Measurements from ENCODE around the gene CTNNA2.

The CTNNA2 gene

DNA sequence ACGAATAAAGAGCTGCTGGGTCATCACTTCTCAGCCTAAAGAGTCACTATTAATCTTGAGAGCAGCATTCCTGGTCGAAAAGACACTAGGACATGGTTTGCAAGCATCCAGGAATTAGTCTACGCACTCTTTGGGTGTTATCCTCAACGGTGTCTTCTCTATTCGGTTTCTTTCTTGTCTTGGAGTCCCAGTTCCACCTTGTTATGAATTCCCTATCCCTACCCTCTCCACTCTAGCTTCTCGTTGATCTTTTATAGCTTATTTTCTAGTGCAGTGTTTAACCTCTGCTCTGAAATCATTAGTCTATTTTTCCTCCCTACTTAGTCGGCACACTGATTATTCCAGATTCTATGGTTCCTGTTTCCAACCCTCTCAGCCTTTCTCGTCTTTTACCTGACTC, 949.8 kb downstream of the CTNNA2 start:
- H3K9ac ChIP-seq (ENCODE audit: low read length) = no peak overlapping the region
- H3K27me3 ChIP-seq (ENCODE audit: control insufficient read depth, insufficient read depth, low read length) = no peaks in the 10 kb centered on the region
- no peak overlapping the region for H3K4me3 ChIP-seq (ENCODE audit: low read length)
- H3K9me3 ChIP-seq (ENCODE audit: control insufficient read depth, low read length) = no peaks in the 10 kb centered on the region
- no peaks in the 10 kb centered on the region for H3K4me1 ChIP-seq (ENCODE audit: control insufficient read depth, insufficient read depth, low read length)
- H3K36me3 ChIP-seq (ENCODE audit: control insufficient read depth, insufficient read depth, low read length) = no peaks in the 10 kb centered on the region

DNA sequence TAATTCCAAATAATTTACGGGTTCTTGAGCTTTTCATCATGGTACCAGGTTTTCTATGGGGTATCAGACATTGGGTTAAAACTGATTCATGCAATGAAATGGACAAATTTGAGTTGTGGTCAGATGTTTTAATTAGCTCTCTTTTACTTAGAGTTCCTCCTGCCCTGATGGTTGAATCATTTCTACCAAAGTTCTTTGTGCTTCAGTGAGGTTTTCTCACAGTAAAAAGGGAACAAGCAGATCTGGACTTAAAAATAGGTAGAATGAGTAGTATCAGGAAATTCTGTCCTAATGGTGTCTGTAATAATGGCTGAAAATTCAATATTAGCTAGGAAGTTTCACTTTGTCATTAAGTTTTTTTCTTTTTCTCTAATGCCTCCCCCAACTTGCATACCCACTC, 951.4 kb downstream of the CTNNA2 start:
- H3K4me3 ChIP-seq (ENCODE audit: low read length) = no peak overlapping the region
- no peaks in the 10 kb centered on the region for H3K4me1 ChIP-seq (ENCODE audit: control insufficient read depth, insufficient read depth, low read length)
- H3K9ac ChIP-seq (ENCODE audit: low read length) = no peak overlapping the region
- no peaks in the 10 kb centered on the region for H3K27me3 ChIP-seq (ENCODE audit: control insufficient read depth, insufficient read depth, low read length)
- H3K9me3 ChIP-seq (ENCODE audit: control insufficient read depth, low read length) = no peaks in the 10 kb centered on the region
- no peaks in the 10 kb centered on the region for H3K36me3 ChIP-seq (ENCODE audit: control insufficient read depth, insufficient read depth, low read length)

DNA sequence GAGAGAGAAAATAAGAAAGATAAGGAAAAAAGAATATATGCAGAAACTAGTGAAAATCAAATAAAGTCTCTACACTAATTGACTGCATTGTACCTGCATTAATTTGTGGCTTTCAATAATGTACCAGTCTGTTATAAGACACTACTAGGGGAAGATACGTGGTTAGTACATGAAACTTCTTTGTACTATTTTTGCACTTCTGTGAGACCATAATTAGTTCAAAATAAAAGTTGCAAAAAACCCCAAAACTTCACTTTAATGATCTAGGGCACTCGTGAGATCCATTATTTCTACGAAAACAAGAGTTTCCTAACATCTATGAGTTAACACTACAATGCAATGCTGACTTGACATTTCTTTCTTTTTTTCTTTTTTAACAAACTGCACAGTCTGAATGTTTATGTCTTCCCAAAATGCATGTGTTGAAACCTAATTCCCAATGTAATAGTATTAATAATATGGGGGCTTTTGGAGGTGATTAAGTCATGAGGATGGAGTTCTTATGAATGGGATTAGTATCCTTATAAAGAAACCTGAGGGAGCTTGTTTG, 954.5 kb downstream of the CTNNA2 start:
- Histone ChIP-seq H3K9me3 (ENCODE audit: control insufficient read depth, low read length) (no peaks in the 10 kb centered on the region), H3K9ac (ENCODE audit: low read length) (no peak overlapping the region), H3K27me3 (ENCODE audit: control insufficient read depth, insufficient read depth, low read length) (no peaks in the 10 kb centered on the region), H3K4me1 (ENCODE audit: control insufficient read depth, insufficient read depth, low read length) (no peaks in the 10 kb centered on the region), H3K4me3 (ENCODE audit: low read length) (no peak overlapping the region), H3K36me3 (ENCODE audit: control insufficient read depth, insufficient read depth, low read length) (no peaks in the 10 kb centered on the region)

DNA sequence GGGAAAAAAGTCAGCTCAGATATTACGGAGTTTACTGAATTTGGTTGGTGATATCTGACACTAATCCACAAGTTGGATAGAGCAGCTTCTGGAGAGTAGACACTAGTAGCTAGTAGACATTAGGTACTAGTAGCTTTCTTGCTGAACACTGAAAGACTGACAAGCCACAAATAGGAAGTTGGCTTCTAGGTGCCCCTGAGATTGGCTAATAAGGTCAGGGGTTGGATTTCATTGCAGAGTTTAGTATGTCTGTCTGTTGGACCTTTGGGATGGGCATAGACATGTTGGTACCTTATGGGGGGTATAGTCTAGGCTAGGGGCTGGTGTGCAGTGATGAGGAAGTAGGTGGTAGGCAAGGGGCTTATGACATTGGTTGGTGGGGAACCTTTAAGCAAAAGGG, 956.6 kb downstream of the CTNNA2 start:
- H3K4me1 ChIP-seq (ENCODE audit: control insufficient read depth, insufficient read depth, low read length) = no peaks in the 10 kb centered on the region
- no peaks in the 10 kb centered on the region for H3K36me3 ChIP-seq (ENCODE audit: control insufficient read depth, insufficient read depth, low read length)
- no peaks in the 10 kb centered on the region for H3K9me3 ChIP-seq (ENCODE audit: control insufficient read depth, low read length)

DNA sequence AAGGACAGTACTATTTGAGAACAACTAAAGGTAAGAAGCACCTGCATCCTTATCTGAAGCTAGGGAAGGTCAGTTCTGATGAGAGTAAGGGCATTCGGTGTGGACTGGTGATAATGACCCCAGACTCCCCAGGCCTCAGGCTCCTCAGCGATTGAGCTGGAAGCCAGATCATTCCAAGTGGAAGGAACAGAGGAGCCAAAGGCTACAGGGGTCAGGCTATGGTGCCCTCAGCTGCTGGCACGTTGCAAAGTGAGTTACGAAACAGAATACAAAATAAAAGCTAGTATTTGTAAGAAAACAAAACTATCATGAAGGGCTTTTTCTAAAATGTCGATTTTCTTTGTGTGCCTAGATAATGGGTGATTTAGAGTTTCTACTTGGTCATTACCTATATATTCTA, 960.2 kb downstream of the CTNNA2 start:
- Histone ChIP-seq H3K4me3 (ENCODE audit: low read length) (no peak overlapping the region), H3K9me3 (ENCODE audit: control insufficient read depth, low read length) (no peaks in the 10 kb centered on the region), H3K4me1 (ENCODE audit: control insufficient read depth, insufficient read depth, low read length) (no peaks in the 10 kb centered on the region), H3K36me3 (ENCODE audit: control insufficient read depth, insufficient read depth, low read length) (no peaks in the 10 kb centered on the region), H3K27me3 (ENCODE audit: control insufficient read depth, insufficient read depth, low read length) (no peaks in the 10 kb centered on the region), H3K9ac (ENCODE audit: low read length) (no peak overlapping the region)

More for the DNA sequence above, 956.6 kb downstream of the CTNNA2 start:
- Histone ChIP-seq H3K4me3 (ENCODE audit: low read length) (no peak overlapping the region), H3K9ac (ENCODE audit: low read length) (no peak overlapping the region), H3K27me3 (ENCODE audit: control insufficient read depth, insufficient read depth, low read length) (no peaks in the 10 kb centered on the region)

DNA sequence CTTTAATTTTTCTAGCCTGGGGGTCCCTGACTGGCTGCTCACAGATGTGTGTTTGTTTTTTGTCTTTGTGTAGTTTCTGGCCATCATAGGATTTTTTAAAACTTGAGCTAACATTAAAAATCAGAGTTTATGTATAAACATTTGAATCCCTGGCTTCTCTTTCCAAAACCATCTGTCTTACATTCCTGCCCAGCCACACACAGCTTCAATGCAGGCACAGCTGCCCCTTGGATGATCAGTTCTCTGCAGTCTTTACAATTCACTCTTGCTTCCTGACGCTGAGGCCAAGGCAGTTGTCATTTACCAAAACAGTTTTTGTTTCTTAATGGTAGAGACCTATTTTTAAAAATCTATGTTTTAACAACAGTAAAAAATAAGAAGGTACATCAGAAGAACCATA, 960.9 kb downstream of the CTNNA2 start:
- no peaks in the 10 kb centered on the region for H3K27me3 ChIP-seq (ENCODE audit: control insufficient read depth, insufficient read depth, low read length)
- no peaks in the 10 kb centered on the region for H3K36me3 ChIP-seq (ENCODE audit: control insufficient read depth, insufficient read depth, low read length)
- H3K4me1 ChIP-seq (ENCODE audit: control insufficient read depth, insufficient read depth, low read length) = no peaks in the 10 kb centered on the region
- no peak overlapping the region for H3K9ac ChIP-seq (ENCODE audit: low read length)
- H3K9me3 ChIP-seq (ENCODE audit: control insufficient read depth, low read length) = no peaks in the 10 kb centered on the region
- no peak overlapping the region for H3K4me3 ChIP-seq (ENCODE audit: low read length)

DNA sequence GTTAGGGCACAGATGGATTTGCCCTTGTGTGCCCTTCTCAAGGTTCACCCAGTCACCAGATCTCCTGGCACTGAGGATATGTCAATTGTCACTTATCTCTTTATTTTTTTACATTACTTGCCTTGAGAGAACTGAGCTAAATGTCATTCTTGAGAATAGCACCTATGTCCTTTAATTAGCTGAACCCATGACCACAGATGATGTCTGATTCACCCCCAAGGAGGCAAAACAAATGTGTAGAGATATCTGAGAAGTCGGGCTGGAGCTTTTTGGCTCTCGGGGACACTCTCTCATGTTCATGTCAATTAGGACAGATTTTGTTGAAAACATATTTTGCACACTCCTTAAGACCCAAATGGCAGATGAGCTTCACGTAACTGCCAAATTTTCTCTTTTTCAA, 963.1 kb downstream of the CTNNA2 start:
- Histone ChIP-seq H3K9me3 (ENCODE audit: control insufficient read depth, low read length) (no peaks in the 10 kb centered on the region), H3K27me3 (ENCODE audit: control insufficient read depth, insufficient read depth, low read length) (no peaks in the 10 kb centered on the region), H3K36me3 (ENCODE audit: control insufficient read depth, insufficient read depth, low read length) (no peaks in the 10 kb centered on the region), H3K4me1 (ENCODE audit: control insufficient read depth, insufficient read depth, low read length) (no peaks in the 10 kb centered on the region), H3K9ac (ENCODE audit: low read length) (no peak overlapping the region), H3K4me3 (ENCODE audit: low read length) (no peak overlapping the region)

DNA sequence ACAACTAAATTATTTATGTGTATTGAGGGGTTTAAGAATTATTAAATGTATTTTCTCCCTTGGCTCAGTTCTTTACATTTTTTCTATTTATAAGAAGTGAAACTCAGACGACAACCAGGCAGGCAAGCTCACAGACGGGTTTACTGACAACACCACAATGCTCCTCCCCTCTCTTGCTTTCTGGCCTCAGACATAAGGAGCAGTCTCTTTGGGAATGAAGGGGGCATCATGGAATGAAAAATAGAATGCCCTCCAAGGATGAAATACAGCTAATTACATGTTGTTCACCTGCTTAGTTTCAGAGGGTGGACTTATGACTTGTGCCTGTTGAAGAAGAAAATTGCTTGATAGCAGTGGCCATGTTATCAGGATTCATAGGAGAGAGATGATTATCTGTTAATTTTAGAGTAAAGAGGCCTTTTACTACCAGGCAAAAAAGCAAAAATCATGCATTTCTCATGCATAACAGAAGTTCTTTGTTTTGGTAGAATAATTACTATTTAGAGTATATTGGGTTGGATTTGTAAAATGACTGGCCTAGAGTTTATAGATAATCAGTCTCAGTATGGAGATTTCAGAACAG, 963.8 kb downstream of the CTNNA2 start:
- Histone ChIP-seq H3K9me3 (ENCODE audit: control insufficient read depth, low read length) (no peaks in the 10 kb centered on the region), H3K4me3 (ENCODE audit: low read length) (no peak overlapping the region), H3K27me3 (ENCODE audit: control insufficient read depth, insufficient read depth, low read length) (no peaks in the 10 kb centered on the region), H3K4me1 (ENCODE audit: control insufficient read depth, insufficient read depth, low read length) (no peaks in the 10 kb centered on the region), H3K36me3 (ENCODE audit: control insufficient read depth, insufficient read depth, low read length) (no peaks in the 10 kb centered on the region), H3K9ac (ENCODE audit: low read length) (no peak overlapping the region)

DNA sequence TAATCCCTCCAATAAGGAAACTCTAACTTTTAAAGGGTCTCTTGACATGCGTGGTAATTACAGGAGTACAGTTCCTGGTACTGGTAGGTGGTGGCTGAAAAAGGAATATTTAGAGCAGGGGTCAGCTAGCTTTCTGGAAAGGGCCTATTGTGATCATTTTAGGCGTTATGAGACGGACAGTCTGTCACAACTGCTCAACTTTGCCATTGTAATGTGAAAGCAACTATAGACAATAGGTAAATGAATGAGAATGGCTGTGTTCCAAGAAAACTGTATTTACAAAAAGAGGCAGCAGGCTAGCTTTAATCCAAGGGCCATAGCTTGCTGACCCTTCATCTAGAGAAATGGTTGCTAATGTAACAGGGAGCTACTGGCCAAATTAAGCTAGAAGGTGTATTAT, 969.4 kb downstream of the CTNNA2 start:
- Histone ChIP-seq H3K36me3 (ENCODE audit: control insufficient read depth, insufficient read depth, low read length) (no peaks in the 10 kb centered on the region), H3K27me3 (ENCODE audit: control insufficient read depth, insufficient read depth, low read length) (no peaks in the 10 kb centered on the region), H3K4me3 (ENCODE audit: low read length) (no peak overlapping the region), H3K9me3 (ENCODE audit: control insufficient read depth, low read length) (no peaks in the 10 kb centered on the region), H3K4me1 (ENCODE audit: control insufficient read depth, insufficient read depth, low read length) (no peaks in the 10 kb centered on the region), H3K9ac (ENCODE audit: low read length) (no peak overlapping the region)

DNA sequence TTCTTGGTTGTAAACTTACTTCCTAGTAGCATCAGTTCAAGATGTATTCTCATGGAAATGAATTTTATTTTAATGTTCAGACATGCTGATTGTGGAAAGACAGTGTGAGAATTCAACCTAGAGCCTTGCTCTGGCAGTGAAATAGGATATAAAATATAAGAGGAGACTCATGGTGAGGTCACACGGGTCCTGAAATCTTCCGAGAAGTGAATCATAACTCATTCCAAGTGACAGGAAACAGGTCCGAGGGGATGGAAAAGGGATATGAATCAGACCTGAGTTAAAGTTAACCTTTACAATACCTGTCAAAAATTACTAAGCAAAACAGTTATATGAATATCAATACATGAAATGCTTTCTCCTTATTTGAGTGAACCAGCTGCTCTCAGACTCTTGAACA, 976.9 kb downstream of the CTNNA2 start:
- H3K9ac ChIP-seq (ENCODE audit: low read length) = no peak overlapping the region
- no peaks in the 10 kb centered on the region for H3K36me3 ChIP-seq (ENCODE audit: control insufficient read depth, insufficient read depth, low read length)
- no peaks in the 10 kb centered on the region for H3K4me1 ChIP-seq (ENCODE audit: control insufficient read depth, insufficient read depth, low read length)
- no peaks in the 10 kb centered on the region for H3K27me3 ChIP-seq (ENCODE audit: control insufficient read depth, insufficient read depth, low read length)
- H3K4me3 ChIP-seq (ENCODE audit: low read length) = no peak overlapping the region
- no peaks in the 10 kb centered on the region for H3K9me3 ChIP-seq (ENCODE audit: control insufficient read depth, low read length)

DNA sequence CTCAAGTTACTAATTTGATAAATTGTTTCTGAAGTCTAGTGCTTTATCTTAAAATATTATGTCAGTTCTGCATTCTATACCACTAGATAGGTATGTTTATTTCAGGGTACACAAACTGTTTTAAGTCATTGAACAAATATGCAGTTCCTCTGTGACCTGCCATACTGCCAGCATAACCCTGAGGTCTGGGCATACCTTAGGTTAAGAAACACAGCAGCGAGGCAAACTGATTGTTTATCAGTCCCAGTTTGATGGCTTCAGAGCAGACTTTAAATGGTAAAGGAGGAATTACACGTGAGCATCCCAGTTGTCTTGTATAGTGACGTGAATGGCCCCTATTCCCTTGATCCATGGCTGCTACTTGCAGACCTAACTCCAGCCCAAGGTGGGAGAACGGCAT, 978.1 kb downstream of the CTNNA2 start:
- Histone ChIP-seq H3K36me3 (ENCODE audit: control insufficient read depth, insufficient read depth, low read length) (no peaks in the 10 kb centered on the region), H3K9me3 (ENCODE audit: control insufficient read depth, low read length) (no peaks in the 10 kb centered on the region), H3K4me1 (ENCODE audit: control insufficient read depth, insufficient read depth, low read length) (no peaks in the 10 kb centered on the region), H3K4me3 (ENCODE audit: low read length) (no peak overlapping the region), H3K9ac (ENCODE audit: low read length) (no peak overlapping the region), H3K27me3 (ENCODE audit: control insufficient read depth, insufficient read depth, low read length) (no peaks in the 10 kb centered on the region)

DNA sequence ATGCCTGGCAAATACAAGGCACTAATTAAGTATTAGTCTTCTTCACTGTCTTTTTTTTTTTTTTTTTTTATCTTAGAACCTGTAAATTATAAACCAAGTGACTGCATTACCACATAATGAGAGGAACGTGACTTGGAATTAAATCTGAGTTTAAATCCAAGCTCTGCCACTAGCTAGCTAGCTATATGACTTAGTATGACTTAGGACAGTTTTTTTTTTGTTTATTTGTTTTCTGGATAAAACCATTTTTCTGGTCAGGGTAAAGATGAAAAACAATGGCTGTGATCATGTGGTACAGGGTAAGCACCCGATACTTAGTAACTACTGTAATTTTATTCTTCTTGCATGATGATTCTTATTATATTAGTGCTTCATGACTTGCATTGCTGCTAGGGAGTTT, 983.5 kb downstream of the CTNNA2 start:
- no peaks in the 10 kb centered on the region for H3K4me1 ChIP-seq (ENCODE audit: control insufficient read depth, insufficient read depth, low read length)
- H3K9ac ChIP-seq (ENCODE audit: low read length) = no peak overlapping the region
- H3K9me3 ChIP-seq (ENCODE audit: control insufficient read depth, low read length) = no peaks in the 10 kb centered on the region
- no peak overlapping the region for H3K4me3 ChIP-seq (ENCODE audit: low read length)
- no peaks in the 10 kb centered on the region for H3K36me3 ChIP-seq (ENCODE audit: control insufficient read depth, insufficient read depth, low read length)
- no peaks in the 10 kb centered on the region for H3K27me3 ChIP-seq (ENCODE audit: control insufficient read depth, insufficient read depth, low read length)

DNA sequence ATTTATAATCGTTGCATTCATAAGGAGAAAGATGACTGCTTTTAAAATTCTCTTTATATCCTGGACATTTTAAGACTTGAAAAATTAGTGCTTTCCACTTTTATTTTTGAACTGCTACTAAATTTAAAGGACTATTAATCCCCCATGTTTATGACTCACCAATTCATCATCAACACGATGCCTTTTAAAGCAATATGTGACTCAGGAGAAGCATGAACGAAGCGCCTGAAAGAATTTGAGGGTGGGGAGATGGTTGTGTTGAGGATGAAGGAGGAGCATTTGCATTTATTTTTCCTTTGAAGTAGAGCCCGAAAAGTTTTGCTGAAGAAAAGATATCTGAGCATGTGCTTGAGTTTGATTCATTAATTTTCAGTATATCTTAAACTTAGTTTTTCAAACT, 983.9 kb downstream of the CTNNA2 start:
- Histone ChIP-seq H3K9me3 (ENCODE audit: control insufficient read depth, low read length) (no peaks in the 10 kb centered on the region), H3K9ac (ENCODE audit: low read length) (no peak overlapping the region), H3K4me1 (ENCODE audit: control insufficient read depth, insufficient read depth, low read length) (no peaks in the 10 kb centered on the region), H3K36me3 (ENCODE audit: control insufficient read depth, insufficient read depth, low read length) (no peaks in the 10 kb centered on the region), H3K27me3 (ENCODE audit: control insufficient read depth, insufficient read depth, low read length) (no peaks in the 10 kb centered on the region), H3K4me3 (ENCODE audit: low read length) (no peak overlapping the region)

All from mucosa of stomach (tissue), 1 donor.